ENCODE data around the gene VTI1A.
A peak's percentile ranks its signal among the peaks of the same experiment; 100 is the strongest.
"Not testable (repeated sequence)": the region's sequence is repeated elsewhere in the genome, so short reads cannot be mapped to it uniquely, and the experiment has no call there.

The VTI1A gene

GRCh38 chr10:112507988-112508387 is 61.0 kb downstream of the VTI1A start:
- no peak for DNase-seq

DNA sequence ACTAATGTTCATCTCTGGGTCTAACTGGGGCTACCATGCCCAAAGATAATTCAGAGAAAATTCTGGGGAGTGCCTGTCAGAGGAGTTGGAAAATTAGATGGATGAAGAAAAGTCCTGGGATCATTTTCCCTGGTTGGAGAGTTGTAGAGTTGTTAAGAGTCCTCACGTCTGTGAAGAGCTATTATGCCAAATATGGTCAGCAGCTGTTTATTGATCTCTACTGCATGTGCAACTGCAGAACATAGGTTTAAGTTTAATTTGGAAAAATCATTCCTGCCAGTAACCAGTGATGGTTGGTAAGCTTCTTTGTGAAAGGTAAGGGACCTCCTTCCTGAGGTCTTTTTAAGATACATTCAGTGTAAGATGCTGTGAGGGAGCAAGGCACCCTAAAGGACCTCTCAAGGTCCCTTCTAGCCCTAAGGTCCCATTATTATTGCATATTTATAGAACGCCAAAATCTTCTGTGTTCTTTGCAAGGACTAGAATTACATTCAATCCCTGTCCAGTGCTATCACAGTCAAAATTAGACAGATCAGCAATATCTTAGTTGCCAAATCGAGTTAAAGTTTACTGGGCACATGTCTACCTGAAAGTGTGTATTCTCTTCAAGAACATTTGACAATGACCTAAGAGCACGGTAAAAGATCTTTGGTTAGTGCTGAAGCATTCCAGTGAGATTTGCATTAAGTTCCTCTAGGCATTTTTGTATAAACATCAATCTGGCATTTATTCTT is 62.7 kb downstream of the VTI1A start:
- DNase-seq: no peak

DNA sequence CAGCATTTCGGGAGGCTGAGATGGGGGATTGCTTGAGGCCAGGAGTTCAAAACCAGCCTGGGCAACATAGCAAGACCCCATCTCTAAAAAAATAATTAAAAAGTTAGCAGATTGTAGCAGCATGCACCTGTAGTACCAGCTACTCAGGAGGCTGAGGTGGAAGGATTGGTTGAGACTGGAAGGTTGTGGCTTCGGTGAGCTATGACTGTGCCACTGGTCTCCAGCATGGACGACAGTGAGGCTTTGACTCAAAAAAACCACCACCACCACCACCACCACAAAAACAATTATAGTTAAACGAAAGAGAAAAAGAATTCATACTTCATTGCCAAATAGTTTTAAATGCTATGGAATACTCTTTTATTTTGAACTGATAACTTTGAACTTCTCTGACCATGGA is 63.4 kb downstream of the VTI1A start:
- DNase-seq: no peak

- DNase-seq: no peak
Observed at GRCh38 chr10:112512294-112512693, 65.3 kb downstream of the VTI1A start.

DNA sequence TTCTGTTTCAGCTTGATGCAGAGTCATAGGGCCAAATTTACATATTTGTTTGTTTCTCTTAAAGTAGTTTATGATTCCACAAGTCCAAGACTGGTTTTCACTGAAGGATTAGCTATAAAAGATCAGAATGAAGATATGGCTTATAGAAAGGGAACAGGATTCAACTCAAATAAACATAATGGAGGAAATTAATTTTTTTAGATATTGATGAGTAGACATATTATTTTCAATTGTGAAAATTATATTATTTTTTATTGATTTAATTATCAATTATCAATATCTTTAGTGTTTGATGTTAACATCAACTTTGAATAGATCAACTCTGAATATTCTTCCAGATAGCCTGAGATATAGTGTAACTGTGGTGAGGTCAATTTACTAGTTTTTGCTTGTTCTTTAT is 68.1 kb downstream of the VTI1A start:
- DNase-seq: no peak

- no peak for DNase-seq
Observed at GRCh38 chr10:112515852-112516251, 68.8 kb downstream of the VTI1A start.

GRCh38 chr10:112517451-112517862 is 70.4 kb downstream of the VTI1A start:
- no peak for DNase-seq

DNA sequence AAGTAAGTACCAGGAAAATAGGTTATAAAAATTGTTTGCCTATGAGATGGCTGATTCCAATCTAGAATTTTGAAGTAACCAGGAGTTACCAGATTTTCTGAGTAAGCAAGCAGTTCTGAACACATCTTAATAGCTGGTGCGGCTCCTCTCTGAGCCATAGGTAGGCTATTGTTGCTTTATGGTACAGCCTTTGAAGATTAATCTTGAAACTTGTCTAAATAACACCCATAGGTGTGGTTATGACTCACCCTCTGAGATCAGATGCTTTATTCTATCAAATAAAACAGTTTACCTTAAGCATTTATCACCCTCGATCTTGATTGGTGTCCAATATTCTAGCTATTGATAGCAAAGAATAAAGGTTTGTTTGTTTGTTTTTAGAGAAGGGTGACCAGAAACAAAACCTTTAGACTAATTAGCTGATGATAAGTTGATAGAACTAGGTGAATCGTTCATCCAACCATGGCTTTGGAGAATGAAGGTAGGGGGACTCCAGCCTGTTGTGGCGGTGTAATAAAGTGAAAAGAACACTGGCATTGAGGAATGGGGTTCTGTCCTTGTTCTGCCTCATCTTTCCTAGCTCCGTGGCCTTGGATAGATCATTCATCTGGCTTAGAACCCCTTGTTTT is 72.2 kb downstream of the VTI1A start:
- no peak for DNase-seq

- no peak for DNase-seq
Observed at GRCh38 chr10:112520914-112521313, 73.9 kb downstream of the VTI1A start.

- DNase-seq: no peak
Observed at GRCh38 chr10:112524641-112525040, 77.6 kb downstream of the VTI1A start.

- no peak for DNase-seq
Observed at GRCh38 chr10:112525200-112525599, 78.2 kb downstream of the VTI1A start.

- DNase-seq: no peak
Observed at GRCh38 chr10:112526139-112526538, 79.1 kb downstream of the VTI1A start.

- DNase-seq: peak; percentile 27
Observed at GRCh38 chr10:112526906-112527305, 79.9 kb downstream of the VTI1A start.

DNA sequence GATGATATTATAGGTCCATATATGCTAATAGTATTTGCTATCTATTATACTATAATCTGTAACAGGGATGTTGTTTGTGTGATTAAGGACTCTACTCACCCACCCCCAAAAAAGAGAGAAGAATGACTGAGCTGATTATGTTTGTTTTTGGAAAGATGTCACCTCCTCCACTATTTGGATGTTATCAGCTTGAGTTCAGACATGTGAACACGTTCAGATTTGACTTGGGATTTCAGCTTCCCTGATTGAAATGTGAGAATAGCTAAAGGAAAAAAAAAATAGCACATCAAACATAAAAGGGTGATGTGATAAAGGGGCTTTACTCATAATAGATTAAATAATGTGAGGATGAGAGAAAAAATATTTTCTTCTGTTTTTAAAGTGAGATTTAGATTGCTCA is 81.2 kb downstream of the VTI1A start:
- DNase-seq: no peak

DNA sequence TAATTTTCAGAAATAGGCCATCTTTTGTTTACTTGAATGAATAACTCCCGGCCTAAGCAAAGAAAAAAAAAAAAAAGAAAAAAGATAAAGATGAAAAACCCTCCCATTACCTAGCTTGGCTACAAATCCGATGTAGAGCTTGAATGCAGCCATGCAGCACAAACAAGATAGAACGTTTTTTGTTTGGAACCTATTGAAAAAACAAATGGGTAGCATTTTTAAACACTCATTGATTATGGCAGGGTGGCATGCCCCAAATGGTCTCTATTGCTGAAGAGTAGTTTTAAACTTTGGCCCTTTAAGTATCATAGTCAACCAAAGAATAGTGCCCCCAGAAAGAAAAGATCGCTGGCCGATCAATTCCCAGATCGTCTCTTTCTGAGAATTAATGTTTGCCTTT is 84.4 kb downstream of the VTI1A start:
- DNase-seq: no peak

- no peak for DNase-seq
Observed at GRCh38 chr10:112532189-112532588, 85.2 kb downstream of the VTI1A start.

GRCh38 chr10:112532956-112533355 is 85.9 kb downstream of the VTI1A start:
- DNase-seq: no peak

DNA sequence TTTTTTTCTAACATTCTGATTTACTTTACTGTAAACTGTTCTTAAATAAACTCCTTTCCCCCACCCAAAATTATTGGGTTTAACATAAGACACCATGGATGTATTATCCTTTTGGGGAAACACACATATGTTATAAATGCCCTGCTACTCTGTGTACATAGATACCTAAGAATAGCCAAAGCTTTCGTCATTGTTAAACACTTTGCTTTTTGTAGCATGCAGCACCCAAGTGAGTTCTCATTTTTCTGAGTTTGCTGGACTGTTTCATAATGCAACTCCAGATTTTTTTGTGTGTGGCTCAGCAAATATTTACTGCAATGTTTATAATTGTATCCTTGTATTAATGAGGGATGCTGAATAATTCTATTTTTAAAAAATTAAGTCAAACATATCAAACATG is 86.9 kb downstream of the VTI1A start:
- DNase-seq: no peak

DNA sequence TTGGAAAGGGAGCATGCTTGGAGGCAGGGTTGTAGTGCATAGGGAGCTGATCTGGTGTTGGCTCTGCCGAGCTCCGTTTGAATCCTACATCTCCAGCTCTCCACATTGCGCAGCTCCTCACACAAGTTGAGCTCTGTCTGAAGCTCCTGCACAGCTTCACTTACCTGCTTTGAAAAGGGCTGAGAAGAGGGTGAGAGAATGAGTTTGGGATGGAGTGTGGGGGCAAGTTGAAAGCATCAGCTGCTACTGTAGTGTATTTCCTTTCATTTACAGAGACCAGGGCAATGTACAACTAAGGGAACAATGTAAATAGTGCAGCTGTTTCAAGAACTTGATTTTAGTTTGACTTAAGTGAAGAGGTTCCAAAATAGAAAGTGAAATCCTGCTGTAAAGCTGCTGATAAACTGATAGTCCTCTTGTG is 88.5 kb downstream of the VTI1A start:
- peak; percentile 42 for DNase-seq

DNA sequence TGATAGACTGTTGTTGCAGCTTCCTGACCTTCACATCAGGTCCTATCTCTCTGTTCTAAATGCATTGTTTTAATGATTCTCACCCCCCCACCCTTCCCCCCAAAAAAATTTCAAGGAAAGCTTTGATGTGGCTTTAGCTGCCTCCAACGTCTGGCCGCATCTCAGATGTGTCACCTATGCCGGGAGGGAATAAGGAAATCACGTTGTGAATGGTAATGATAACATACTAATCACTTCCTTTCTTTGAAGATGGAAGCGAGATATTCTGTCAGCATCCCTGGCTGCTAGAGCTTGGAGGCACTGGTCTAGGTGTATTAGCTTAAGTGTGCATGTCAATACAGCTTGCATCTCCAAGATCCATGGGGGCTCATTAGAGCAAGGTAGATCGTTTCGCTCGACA is 89.6 kb downstream of the VTI1A start:
- DNase-seq: no peak

DNA sequence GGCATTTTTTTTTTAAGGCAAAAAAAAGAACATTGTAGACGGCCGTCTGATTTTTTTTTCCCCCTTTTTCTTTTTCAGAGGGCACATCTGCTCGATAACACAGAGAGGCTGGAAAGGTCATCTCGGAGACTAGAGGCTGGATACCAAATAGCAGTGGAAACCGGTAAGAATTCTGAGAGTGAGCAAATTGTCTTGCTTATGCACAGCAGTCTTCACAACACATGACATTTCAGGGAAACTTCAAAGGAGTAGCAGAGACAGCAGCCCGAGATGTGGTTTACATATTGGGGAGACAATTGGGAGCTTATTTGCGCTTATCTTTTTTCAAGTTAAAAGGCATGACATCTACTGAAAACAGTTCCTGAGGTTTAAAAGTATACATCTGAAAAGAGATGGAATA is 91.2 kb downstream of the VTI1A start:
- no peak for DNase-seq

GRCh38 chr10:112539340-112539739 is 92.3 kb downstream of the VTI1A start:
- no peak for DNase-seq

- not testable (repeated sequence) for DNase-seq
Observed at GRCh38 chr10:112542823-112543222, 95.8 kb downstream of the VTI1A start.

DNA sequence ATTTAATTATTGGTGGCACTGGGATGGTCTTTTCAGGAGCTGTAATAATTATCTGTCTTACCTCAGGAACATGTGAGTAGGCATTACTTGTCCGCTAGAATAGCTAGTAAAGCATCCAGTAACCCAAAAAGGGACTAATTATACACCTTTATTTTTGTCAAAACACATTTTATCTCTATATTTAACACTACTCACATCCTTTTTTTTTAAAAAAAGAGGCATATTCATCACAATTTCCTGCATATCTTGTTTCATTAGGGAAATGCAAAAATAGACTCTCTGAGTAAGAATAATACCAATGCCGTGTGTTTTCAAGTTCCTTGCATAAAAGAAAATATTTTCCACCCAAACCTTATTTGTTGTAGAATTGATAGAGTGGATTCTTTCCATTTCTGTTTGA is 99.5 kb downstream of the VTI1A start:
- DNase-seq: no peak

All from femur (tissue), 1 donor.